C4-2B (cell line): ENCODE results near the gene CMBL.

Experiments used
- ZFX ChIP-seq: fragments of 450-650 bp; IDR thresholded peaks from 2 replicates; pipeline ENCODE4 v1.6.1; 2017
- TF ChIP-seq, protein P1 (sequence below): fragments of 450-650 bp; conservative IDR thresholded peaks from 2 replicates; pipeline ENCODE4 v1.5.1; 2017; ENCODE audit warnings: mild to moderate bottlenecking

DNA sequence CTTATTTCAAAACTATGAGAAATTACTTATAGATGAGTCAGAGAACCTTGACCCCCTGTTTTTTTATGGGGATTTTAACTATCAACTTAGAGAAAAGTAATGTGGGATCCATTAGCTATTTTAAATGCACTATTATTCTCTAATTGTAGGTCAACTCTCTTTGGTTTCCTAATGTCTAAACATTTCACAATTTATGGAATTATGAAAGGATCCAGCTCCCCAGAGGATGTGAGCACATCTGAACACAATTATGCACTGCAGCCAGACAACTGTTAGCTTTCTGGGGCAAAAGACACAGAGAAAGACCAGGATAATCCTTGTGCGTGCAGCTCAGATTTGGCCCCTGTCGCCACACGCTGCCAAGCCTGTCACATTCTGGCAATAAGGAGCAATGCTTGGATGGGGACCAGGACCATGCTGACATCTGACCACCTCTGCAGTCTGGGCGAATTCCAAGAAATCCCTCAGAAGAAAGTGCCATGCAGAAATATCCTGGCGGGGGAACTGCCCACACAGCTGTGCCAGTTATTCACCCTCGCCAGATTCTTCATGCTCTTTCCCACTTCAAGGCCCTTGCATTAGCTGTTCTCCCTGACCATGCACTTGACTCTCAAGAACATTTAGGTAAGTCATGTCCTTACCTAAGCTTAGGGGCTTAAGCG, 22.2 kb upstream of the CMBL start:
- TF ChIP-seq, protein P1, sequence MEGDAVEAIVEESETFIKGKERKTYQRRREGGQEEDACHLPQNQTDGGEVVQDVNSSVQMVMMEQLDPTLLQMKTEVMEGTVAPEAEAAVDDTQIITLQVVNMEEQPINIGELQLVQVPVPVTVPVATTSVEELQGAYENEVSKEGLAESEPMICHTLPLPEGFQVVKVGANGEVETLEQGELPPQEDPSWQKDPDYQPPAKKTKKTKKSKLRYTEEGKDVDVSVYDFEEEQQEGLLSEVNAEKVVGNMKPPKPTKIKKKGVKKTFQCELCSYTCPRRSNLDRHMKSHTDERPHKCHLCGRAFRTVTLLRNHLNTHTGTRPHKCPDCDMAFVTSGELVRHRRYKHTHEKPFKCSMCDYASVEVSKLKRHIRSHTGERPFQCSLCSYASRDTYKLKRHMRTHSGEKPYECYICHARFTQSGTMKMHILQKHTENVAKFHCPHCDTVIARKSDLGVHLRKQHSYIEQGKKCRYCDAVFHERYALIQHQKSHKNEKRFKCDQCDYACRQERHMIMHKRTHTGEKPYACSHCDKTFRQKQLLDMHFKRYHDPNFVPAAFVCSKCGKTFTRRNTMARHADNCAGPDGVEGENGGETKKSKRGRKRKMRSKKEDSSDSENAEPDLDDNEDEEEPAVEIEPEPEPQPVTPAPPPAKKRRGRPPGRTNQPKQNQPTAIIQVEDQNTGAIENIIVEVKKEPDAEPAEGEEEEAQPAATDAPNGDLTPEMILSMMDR = no peak
- TF ChIP-seq ZFX = no peak
